IMR-90 (cell line): ENCODE data around the gene PRSS50. TPM values are rescaled to one million over a fixed set of nuclear protein-coding genes. Genes with fewer than 3 reads are reported as not detected.

Experiments
- ATAC-seq: fragments of 200-7000 bp; cut with Tn5 transposase; 2 replicates; pipeline ENCODE4 v1.9.1; 2020; ENCODE audit warnings: low read depth, mild to moderate bottlenecking, moderate library complexity
- BruUV-seq: library from RNA; stranded (reverse); fragments of 400-500 nt; replicated peaks from 2 replicates; lab custom pipeline; 2021; lab: Mats Ljungman, UMichigan
- CTCF ChIA-PET: fragments of 300-600 bp; formaldehyde crosslinking; extraction: SDS; loops from one replicate; lab custom pipeline; 2021; ENCODE audit warnings: antibody characterized with exemption; lab: Yijun Ruan, JAX
- POLR2A ChIA-PET: fragments of 300-600 bp; sonication (Branson Sonifier 250); formaldehyde crosslinking; loops from one replicate; lab custom pipeline; 2022; ENCODE audit warnings: antibody characterized with exemption; ENCODE audit not compliant: unreplicated experiment; lab: Charles Lee
- DNase-seq: peaks from one replicate; pipeline ENCODE4 v3.0.0; 2013
- H2AFZ ChIP-seq: replicated peaks from 2 replicates; pipeline ENCODE3; 2013; ENCODE audit warnings: low read length, mild to moderate bottlenecking; ENCODE audit not compliant: poor library complexity
- H2AK5ac ChIP-seq: 2 replicates; pipeline ENCODE4 v1.6.1; 2013; ENCODE audit warnings: low read depth, low read length, inconsistent platforms
- H2AK9ac ChIP-seq: replicated peaks from 2 replicates; pipeline ENCODE3; 2013; ENCODE audit warnings: mild to moderate bottlenecking, low read depth, low read length, moderate library complexity; ENCODE audit not compliant: poor library complexity
- H2BK120ac ChIP-seq: 2 replicates; pipeline ENCODE4 v1.6.1; 2013; ENCODE audit warnings: low read depth, low read length, inconsistent platforms
- H2BK15ac ChIP-seq: 3 replicates; pipeline ENCODE4 v1.6.1; 2013; ENCODE audit warnings: low read depth, low read length, inconsistent platforms
- H2BK20ac ChIP-seq: 2 replicates; pipeline ENCODE4 v1.6.1; 2013; ENCODE audit warnings: low read depth, mild to moderate bottlenecking, inconsistent platforms, low read length, moderate library complexity
- H2BK5ac ChIP-seq: 2 replicates; pipeline ENCODE4 v1.6.1; 2013; ENCODE audit warnings: mild to moderate bottlenecking, low read depth, low read length, inconsistent platforms; ENCODE audit not compliant: poor library complexity, severe bottlenecking
- H3K14ac ChIP-seq: replicated peaks from 2 replicates; pipeline ENCODE4 v1.6.1; 2013; ENCODE audit warnings: low read depth, low read length, inconsistent platforms
- H3K18ac ChIP-seq: 2 replicates; pipeline ENCODE4 v1.6.1; 2013; ENCODE audit warnings: low read depth, low read length, control low read depth
- H3K23ac ChIP-seq: 2 replicates; pipeline ENCODE4 v1.6.1; 2013; ENCODE audit warnings: low read depth, low read length, inconsistent platforms
- H3K27ac ChIP-seq: 2 replicates; pipeline ENCODE4 v1.5.1; 2013; ENCODE audit warnings: mild to moderate bottlenecking, control low read depth, low read length; ENCODE audit not compliant: insufficient read depth
- H3K27me3 ChIP-seq: 2 replicates; pipeline ENCODE4 v1.6.1; 2013; ENCODE audit warnings: low read length; ENCODE audit not compliant: control insufficient read depth, insufficient read depth
- H3K36me3 ChIP-seq: 2 replicates; pipeline ENCODE4 v1.6.1; 2013; ENCODE audit warnings: low read length, mixed read lengths; ENCODE audit not compliant: control insufficient read depth, insufficient read depth
- H3K4ac ChIP-seq: 2 replicates; pipeline ENCODE4 v1.6.1; 2013; ENCODE audit warnings: low read depth, low read length, inconsistent platforms
- H3K4me1 ChIP-seq: 2 replicates; pipeline ENCODE4 v1.6.1; 2013; ENCODE audit warnings: low read length, mixed read lengths; ENCODE audit not compliant: control insufficient read depth, insufficient read depth
- H3K4me2 ChIP-seq: 2 replicates; pipeline ENCODE4 v1.6.1; 2013; ENCODE audit warnings: low read depth, mild to moderate bottlenecking, control low read depth, low read length, moderate library complexity
- H3K4me3 ChIP-seq: 2 replicates; pipeline ENCODE4 v1.5.1; 2013; ENCODE audit warnings: low read depth, mild to moderate bottlenecking, control low read depth, low read length, moderate library complexity; ENCODE audit not compliant: insufficient read depth
- H3K56ac ChIP-seq: 2 replicates; pipeline ENCODE4 v1.6.1; 2013; ENCODE audit warnings: low read length, inconsistent platforms; ENCODE audit not compliant: insufficient read depth; ENCODE audit errors: extremely low read depth
- H3K79me1 ChIP-seq, 2 experiments: 2 replicates each; pipeline ENCODE4 v1.6.1; 2013; ENCODE audit warnings: low read length in 2 of 2, inconsistent platforms in 1 of 2, low read depth in 1 of 2
- H3K9ac ChIP-seq: 2 replicates; pipeline ENCODE4 v1.6.1; 2013; ENCODE audit warnings: low read depth, low read length, control low read depth
- H3K9me1 ChIP-seq: 2 replicates; pipeline ENCODE4 v1.6.1; 2013; ENCODE audit warnings: low read length, inconsistent platforms; ENCODE audit not compliant: insufficient read depth
- H3K9me3 ChIP-seq: 2 replicates; pipeline ENCODE4 v1.6.1; 2013; ENCODE audit warnings: low read length; ENCODE audit not compliant: control insufficient read depth, insufficient read depth
- H4K20me1 ChIP-seq: 2 replicates; pipeline ENCODE4 v1.6.1; 2013; ENCODE audit warnings: low read length, inconsistent platforms; ENCODE audit not compliant: insufficient read depth
- H4K5ac ChIP-seq: 2 replicates; pipeline ENCODE4 v1.6.1; 2013; ENCODE audit warnings: mild to moderate bottlenecking, low read depth, low read length, control low read depth
- H4K8ac ChIP-seq, 2 experiments: 2 replicates each; pipeline ENCODE4 v1.6.1; 2013; ENCODE audit warnings: low read depth in 2 of 2, low read length in 2 of 2, control low read depth in 1 of 2, inconsistent platforms in 1 of 2
- H4K91ac ChIP-seq: 2 replicates; pipeline ENCODE4 v1.6.1; 2013; ENCODE audit warnings: low read depth, low read length, inconsistent platforms; ENCODE audit not compliant: insufficient read depth
- ELK1 ChIP-seq: fragments of 150-350 bp; IDR thresholded peaks from 2 replicates; pipeline ENCODE4 v1.6.1; 2016; ENCODE audit warnings: low read depth, mild to moderate bottlenecking, low read length, moderate library complexity, borderline replicate concordance
- MAFK ChIP-seq: IDR thresholded peaks from 2 replicates; pipeline ENCODE4 v1.6.1; 2012; ENCODE audit warnings: low read depth, low read length, improper control_type of control experiment
- RAD21 ChIP-seq: IDR thresholded peaks from 2 replicates; pipeline ENCODE4 v1.6.1; 2012; ENCODE audit warnings: low read length, improper control_type of control experiment
- RCOR1 ChIP-seq: IDR thresholded peaks from 2 replicates; pipeline ENCODE4 v1.6.1; 2012; ENCODE audit warnings: mild to moderate bottlenecking, low read length, improper control_type of control experiment; ENCODE audit not compliant: insufficient replicate concordance
- whole genome bisulfite sequencing, 2 experiments: methylation state at CpG; one replicate each; pipeline versions ENCODE4 v1.1.5 to v1.1.7; 2013; ENCODE audit warnings: missing lambda C conversion rate in 2 of 2; ENCODE audit not compliant: insufficient read length in 1 of 2; ENCODE audit errors: extremely low coverage in 2 of 2; 5-methylcytosine and 5-hydroxymethylcytosine counted together
- dilution Hi-C: fragments of 300-500 bp; cut with HindIII; formaldehyde crosslinking; loops from one replicate; pipeline ENCODE4 v1.14.3; 2018; ENCODE audit warnings: low sequenced_read_pairs; ENCODE audit not compliant: unreplicated experiment
- in situ Hi-C: fragments of 300-500 bp; cut with MboI; formaldehyde crosslinking; loops from 3 replicates; pipeline ENCODE4 v1.14.3; 2019; ENCODE audit warnings: low sequenced_read_pairs, inconsistent platforms, mixed read lengths
- intact Hi-C: fragments of 100-400 bp; cut with micrococcal nuclease; formaldehyde crosslinking; loops from 2 replicates; pipeline ENCODE4 v1.10.0; 2022
- polyA plus RNA-seq, 3 experiments: library from polyadenylated mRNA; depleted of rRNA; stranded (reverse); fragments of >200 nt; gene quantifications; 2 replicates each; pipeline ENCODE4 v1.2.3, GENCODE V29; 2012; ENCODE audit warnings: low replicate concordance in 1 of 3
- total RNA-seq: library from RNA; depleted of rRNA; stranded (reverse); fragments of >200 nt; gene quantifications from 2 replicates; pipeline ENCODE4 v1.2.3, GENCODE V29; 2012
- TF ChIP-seq, protein P1 (sequence below): conservative IDR thresholded peaks from 2 replicates; pipeline ENCODE4 v1.5.1; 2012; ENCODE audit warnings: mild to moderate bottlenecking, low read depth, low read length, improper control_type of control experiment

The PRSS50 gene
- total and polyA plus RNA-seq, 2 of the 4 experiments (the other 2 are of a cell fraction), result not detected

- no peak overlapping the region for H3K9ac ChIP-seq
- no peaks in the 10 kb centered on the region for H3K79me1 ChIP-seq
- peaks cover 2% of the 10 kb centered on the region; the same call in 1 of the 2 replicates for H3K27me3 ChIP-seq
- 43% methylated on average over 3 of the region's 17 CpGs; no CpG with 5 or more reads in 1 of the 2 experiments for WGBS, 2 experiments
- no peak overlapping the region for H3K27ac ChIP-seq
- intact Hi-C loops (no loop called here), in situ Hi-C loops (no loop called here), dilution Hi-C loops (no loop called here)
- POLR2A ChIA-PET, result no interaction called here
- no peak overlapping the region for H2BK120ac ChIP-seq
- no peak overlapping the region for H2BK5ac ChIP-seq
- no peak overlapping the region for H3K14ac ChIP-seq
- H2AK5ac ChIP-seq, result no peak overlapping the region
- no peak overlapping the region for H3K56ac ChIP-seq
- H3K4ac ChIP-seq, result no peak overlapping the region
- no peak overlapping the region for H3K4me2 ChIP-seq
- H2AFZ ChIP-seq, result no peak overlapping the region
- H3K18ac ChIP-seq, result no peak overlapping the region
- no peak overlapping the region for H4K5ac ChIP-seq
- no peak for DNase-seq
- H3K9me1 ChIP-seq, result no peaks in the 10 kb centered on the region; the same call in 1 of the 2 replicates
- no peak overlapping the region for H2BK20ac ChIP-seq
- BruUV-seq, result no TSS peak
- no peak overlapping the region for H3K4me3 ChIP-seq
- no peaks in the 10 kb centered on the region for H4K20me1 ChIP-seq
- peaks cover 5% of the 10 kb centered on the region; the same call in 1 of the 2 replicates for H3K36me3 ChIP-seq
- no peaks in the 10 kb centered on the region for H3K4me1 ChIP-seq
- H4K8ac ChIP-seq, result no peak overlapping the region
- no peak overlapping the region for H2BK15ac ChIP-seq
- CTCF ChIA-PET, result interaction anchor here (1.2 kb wide), 1 partner anchor 182 kb away, joined by 3 read pairs; no protein-coding TSS in a partner anchor
- H3K23ac ChIP-seq, result no peak overlapping the region
- H3K9me3 ChIP-seq, result no peaks in the 10 kb centered on the region
- H4K91ac ChIP-seq, result no peak overlapping the region
- peak overlapping the region; percentile 23 for H2AK9ac ChIP-seq
- TF ChIP-seq MAFK, result no peak
- no peak for TF ChIP-seq RAD21
- TF ChIP-seq, protein P1, sequence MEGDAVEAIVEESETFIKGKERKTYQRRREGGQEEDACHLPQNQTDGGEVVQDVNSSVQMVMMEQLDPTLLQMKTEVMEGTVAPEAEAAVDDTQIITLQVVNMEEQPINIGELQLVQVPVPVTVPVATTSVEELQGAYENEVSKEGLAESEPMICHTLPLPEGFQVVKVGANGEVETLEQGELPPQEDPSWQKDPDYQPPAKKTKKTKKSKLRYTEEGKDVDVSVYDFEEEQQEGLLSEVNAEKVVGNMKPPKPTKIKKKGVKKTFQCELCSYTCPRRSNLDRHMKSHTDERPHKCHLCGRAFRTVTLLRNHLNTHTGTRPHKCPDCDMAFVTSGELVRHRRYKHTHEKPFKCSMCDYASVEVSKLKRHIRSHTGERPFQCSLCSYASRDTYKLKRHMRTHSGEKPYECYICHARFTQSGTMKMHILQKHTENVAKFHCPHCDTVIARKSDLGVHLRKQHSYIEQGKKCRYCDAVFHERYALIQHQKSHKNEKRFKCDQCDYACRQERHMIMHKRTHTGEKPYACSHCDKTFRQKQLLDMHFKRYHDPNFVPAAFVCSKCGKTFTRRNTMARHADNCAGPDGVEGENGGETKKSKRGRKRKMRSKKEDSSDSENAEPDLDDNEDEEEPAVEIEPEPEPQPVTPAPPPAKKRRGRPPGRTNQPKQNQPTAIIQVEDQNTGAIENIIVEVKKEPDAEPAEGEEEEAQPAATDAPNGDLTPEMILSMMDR, result no peak
- TF ChIP-seq ELK1, result no peak
- no peak for TF ChIP-seq RCOR1
- no peak for ATAC-seq
These were observed 47.4 kb downstream of the PRSS50 start for GRCh38 chr3:46670000-46670890.
